ENCODE results near the gene RETREG1.

RETREG1 gene

GRCh38 chr5:16600946-16601345, 15.9 kb downstream of the RETREG1 start:
- TF ChIP-seq, protein P1, sequence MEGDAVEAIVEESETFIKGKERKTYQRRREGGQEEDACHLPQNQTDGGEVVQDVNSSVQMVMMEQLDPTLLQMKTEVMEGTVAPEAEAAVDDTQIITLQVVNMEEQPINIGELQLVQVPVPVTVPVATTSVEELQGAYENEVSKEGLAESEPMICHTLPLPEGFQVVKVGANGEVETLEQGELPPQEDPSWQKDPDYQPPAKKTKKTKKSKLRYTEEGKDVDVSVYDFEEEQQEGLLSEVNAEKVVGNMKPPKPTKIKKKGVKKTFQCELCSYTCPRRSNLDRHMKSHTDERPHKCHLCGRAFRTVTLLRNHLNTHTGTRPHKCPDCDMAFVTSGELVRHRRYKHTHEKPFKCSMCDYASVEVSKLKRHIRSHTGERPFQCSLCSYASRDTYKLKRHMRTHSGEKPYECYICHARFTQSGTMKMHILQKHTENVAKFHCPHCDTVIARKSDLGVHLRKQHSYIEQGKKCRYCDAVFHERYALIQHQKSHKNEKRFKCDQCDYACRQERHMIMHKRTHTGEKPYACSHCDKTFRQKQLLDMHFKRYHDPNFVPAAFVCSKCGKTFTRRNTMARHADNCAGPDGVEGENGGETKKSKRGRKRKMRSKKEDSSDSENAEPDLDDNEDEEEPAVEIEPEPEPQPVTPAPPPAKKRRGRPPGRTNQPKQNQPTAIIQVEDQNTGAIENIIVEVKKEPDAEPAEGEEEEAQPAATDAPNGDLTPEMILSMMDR (IDR thresholded peaks at IDR 0.05; ENCODE audit: extremely low read depth, missing control alignments) = no peak
- DNase-seq (ENCODE audit: low spot score) = no peak

DNA sequence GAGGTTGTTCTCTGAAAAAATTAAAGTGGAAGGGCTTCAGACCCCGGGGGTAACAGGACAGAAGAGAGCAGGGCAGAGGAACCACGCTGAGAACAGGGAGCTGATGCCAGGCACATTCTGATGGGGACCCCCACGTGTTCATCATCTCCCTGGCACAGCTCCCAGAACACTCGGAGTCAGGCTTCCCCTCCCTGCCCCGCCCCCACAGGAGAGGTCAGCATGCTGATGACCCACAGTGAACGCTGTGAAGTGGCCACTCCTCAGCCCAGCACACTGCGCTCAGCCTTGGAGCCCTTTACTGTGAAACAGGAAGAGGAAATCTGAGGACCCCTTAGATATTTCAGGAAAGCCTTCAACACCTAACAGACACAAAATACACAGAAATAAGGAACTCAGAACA, 16.4 kb downstream of the RETREG1 start:
- DNase-seq (ENCODE audit: low spot score) = no peak
- TF ChIP-seq, protein P1 (IDR thresholded peaks at IDR 0.05; ENCODE audit: extremely low read depth, missing control alignments) = no peak

- no peak for DNase-seq (ENCODE audit: low spot score)
- TF ChIP-seq, protein P1 (IDR thresholded peaks at IDR 0.05; ENCODE audit: extremely low read depth, missing control alignments) = no peak
Observed at GRCh38 chr5:16597946-16598694, 18.7 kb downstream of the RETREG1 start.

DNA sequence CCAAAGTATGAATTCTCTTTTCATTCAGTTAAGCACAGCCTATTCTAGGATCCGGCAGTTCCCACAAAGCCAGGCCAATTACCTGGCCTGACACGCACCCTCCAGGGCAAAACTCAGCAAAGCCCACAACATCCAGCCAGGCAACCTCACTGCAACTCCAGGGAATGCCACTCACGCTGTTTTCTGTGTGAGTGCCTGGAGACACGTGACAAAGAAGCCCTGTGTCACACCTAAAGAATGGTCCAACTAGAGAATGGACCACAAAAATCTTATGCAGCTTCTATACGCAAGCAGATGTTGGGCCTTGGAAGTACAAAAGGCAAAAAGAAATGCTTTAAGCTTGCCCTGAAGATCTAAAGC, 20.2 kb downstream of the RETREG1 start:
- DNase-seq (ENCODE audit: low spot score) = no peak
- TF ChIP-seq, protein P1 (IDR thresholded peaks at IDR 0.05; ENCODE audit: extremely low read depth, missing control alignments) = no peak

DNA sequence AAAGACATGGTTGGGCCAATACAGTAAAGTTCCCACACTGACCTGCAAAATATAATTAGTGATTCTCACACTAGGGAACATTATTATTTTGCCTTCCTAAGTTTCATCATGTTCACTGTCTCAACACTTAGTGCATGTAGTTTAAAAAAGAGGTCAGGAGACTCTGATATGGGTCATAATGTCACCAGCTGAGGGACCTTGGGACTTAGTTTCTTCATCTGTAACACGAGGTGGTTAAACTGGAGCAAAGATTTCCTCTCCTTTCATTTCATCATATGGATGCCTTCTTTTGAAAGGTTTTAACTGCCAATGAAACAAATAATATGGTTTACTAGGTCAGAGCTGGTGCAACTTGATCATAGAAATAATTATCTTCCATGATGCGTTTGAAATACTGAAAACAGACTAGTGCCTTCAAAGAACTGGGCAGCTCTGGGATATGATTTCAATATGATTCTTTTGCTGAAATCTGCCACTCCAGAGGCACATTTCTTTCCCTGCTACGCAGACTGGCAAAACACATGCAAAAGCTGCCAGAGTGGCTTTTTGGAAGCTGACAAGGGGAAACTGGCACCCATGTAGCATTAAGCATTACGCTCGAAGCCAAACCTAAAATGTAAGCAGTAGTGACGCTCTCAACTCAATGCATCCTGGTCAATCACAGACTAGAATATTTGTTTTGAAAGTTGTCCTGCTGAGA, 20.8 kb downstream of the RETREG1 start:
- DNase-seq (ENCODE audit: low spot score) = no peak
- TF ChIP-seq, protein P1 (IDR thresholded peaks at IDR 0.05; ENCODE audit: extremely low read depth, missing control alignments) = no peak

DNA sequence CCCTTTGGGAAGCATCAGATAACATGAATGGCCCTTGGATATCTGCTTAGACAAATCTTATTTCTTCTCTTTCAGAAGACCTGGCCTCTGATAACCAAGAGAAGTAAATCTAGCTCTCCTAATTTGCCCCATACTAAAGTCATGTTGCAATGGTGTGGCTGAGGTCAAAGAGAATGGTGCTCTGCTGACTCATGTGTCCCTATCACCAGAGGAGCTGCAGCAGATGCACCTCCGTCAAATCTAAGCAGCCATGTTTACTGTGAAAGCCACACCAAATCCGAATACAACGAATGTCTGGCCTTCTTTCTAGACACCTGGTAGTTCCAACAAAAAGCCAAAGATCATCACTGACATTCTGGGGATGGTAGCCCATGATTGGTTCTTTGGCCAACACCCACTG, 23.2 kb downstream of the RETREG1 start:
- TF ChIP-seq, protein P1 (IDR thresholded peaks at IDR 0.05; ENCODE audit: extremely low read depth, missing control alignments) = no peak
- no peak for DNase-seq (ENCODE audit: low spot score)

DNA sequence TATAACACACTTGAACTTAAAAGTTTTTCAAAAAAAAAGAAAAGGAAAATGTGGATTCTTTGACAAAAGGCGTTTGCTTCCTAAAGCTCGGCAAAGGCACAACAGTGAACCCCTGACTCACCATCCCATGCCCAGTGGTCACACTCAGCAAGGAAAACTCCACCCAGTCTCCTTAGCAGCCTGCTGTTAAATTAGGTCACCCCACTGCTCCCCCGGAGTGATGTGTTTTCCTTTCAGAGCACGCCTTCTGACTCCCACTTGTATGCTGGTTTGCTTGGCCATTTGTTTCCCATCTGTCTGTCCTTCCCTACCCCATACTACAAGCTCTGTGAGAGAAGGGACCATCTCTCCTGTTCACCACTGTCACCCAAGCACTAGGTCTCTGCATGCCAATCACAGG, 23.8 kb downstream of the RETREG1 start:
- no peak for DNase-seq (ENCODE audit: low spot score)
- TF ChIP-seq, protein P1 (IDR thresholded peaks at IDR 0.05; ENCODE audit: extremely low read depth, missing control alignments) = no peak
